B cell (primary cell): Measurements from ENCODE around the gene EYS.

Experiments used
- EZH2 ChIP-seq: IDR thresholded peaks from 2 replicates; pipeline ENCODE4 v1.6.1; 2012; ENCODE audit warnings: borderline replicate concordance, low read depth, mild to moderate bottlenecking, moderate library complexity, low read length; ENCODE audit not compliant: insufficient read depth, poor library complexity, severe bottlenecking
- TF ChIP-seq, protein P1 (sequence below): fragments of 200-600 bp; IDR thresholded peaks from one replicate; pipeline ENCODE4 v1.8.0; 2022; ENCODE audit warnings: antibody characterized with exemption, mild to moderate bottlenecking

DNA sequence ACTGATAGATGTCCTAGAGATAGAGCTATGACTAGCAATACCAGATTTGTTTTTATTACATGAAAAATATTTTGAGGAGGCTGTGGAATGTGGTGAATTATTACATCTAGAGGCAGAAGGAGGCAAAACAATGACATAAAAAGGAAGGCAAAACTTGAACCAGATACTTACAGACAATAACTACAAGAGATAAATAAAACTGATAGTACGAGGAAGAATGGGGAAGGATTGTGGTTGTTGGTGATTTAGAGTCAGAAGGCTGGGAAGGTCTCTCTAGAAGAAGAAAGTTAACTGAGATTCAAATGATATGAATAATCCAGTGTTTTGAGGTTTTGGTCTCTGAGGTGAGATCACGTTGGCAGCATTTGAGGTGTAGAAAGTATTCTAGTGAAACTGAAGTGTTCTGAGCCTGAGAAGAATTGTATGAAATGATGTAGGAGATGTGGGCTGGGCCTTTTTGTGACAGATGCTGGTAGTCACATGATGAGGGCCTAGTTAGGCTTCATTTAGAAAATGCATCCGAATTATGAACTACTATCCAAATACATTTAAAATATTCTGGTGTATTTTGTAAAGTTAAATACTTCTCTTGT lies 589.1 kb downstream of the EYS start:
- TF ChIP-seq, protein P1, sequence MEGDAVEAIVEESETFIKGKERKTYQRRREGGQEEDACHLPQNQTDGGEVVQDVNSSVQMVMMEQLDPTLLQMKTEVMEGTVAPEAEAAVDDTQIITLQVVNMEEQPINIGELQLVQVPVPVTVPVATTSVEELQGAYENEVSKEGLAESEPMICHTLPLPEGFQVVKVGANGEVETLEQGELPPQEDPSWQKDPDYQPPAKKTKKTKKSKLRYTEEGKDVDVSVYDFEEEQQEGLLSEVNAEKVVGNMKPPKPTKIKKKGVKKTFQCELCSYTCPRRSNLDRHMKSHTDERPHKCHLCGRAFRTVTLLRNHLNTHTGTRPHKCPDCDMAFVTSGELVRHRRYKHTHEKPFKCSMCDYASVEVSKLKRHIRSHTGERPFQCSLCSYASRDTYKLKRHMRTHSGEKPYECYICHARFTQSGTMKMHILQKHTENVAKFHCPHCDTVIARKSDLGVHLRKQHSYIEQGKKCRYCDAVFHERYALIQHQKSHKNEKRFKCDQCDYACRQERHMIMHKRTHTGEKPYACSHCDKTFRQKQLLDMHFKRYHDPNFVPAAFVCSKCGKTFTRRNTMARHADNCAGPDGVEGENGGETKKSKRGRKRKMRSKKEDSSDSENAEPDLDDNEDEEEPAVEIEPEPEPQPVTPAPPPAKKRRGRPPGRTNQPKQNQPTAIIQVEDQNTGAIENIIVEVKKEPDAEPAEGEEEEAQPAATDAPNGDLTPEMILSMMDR = no peak
- no peak for TF ChIP-seq EZH2
